Thyroid gland (tissue), 4 donors: ENCODE data around the gene GOPC. TPM values are rescaled to one million over a fixed set of nuclear protein-coding genes. Genes with fewer than 3 reads are reported as not detected.

Experiments used
- DNase-seq, 2 donors: peaks; one replicate each; pipeline ENCODE4 v3.0.0-alpha.2; 2019
- H3K27ac ChIP-seq, 3 donors: fragments of 200-600 bp; sonication (generic); 1 replicate in 2 of 3; 2 replicates in 1 of 3; pipeline ENCODE4 v1.5.1; 2016 to 2019; ENCODE audit warnings: mild to moderate bottlenecking in 1 of 3, moderate library complexity in 1 of 3
- H3K27me3 ChIP-seq: fragments of 200-600 bp; sonication (generic); one replicate; pipeline ENCODE4 v1.5.1; 2019
- H3K36me3 ChIP-seq, 2 donors: fragments of 200-600 bp; sonication (generic); one replicate each; pipeline ENCODE4 v1.5.1; 2016 to 2019
- H3K4me1 ChIP-seq, 2 donors: fragments of 200-600 bp; sonication (generic); one replicate each; pipeline ENCODE4 v1.5.1; 2017 to 2019
- H3K4me3 ChIP-seq, 3 donors: fragments of 200-600 bp; sonication (generic); replicated peaks in 1 of 3; 1 replicate in 2 of 3; 2 replicates in 1 of 3; pipeline ENCODE4 v1.5.1; 2016; ENCODE audit warnings: mild to moderate bottlenecking in 1 of 3
- H3K9me3 ChIP-seq: fragments of 200-600 bp; sonication (generic); one replicate; pipeline ENCODE4 v1.5.1; 2017
- POLR2A ChIP-seq, 2 donors: fragments of 450-650 bp; IDR thresholded peaks; one replicate each; pipeline ENCODE4 v1.6.1; 2017; ENCODE audit warnings: antibody characterized with exemption in 2 of 2, mild to moderate bottlenecking in 2 of 2, moderate library complexity in 1 of 2
- WGBS, 2 donors: methylation state at CpG; one replicate each; pipeline ENCODE4 v1.1.5; 2017; 5-methylcytosine and 5-hydroxymethylcytosine counted together
- intact Hi-C: fragments of 100-400 bp; cut with DNase I; formaldehyde crosslinking; loops from one replicate; pipeline ENCODE4 v1.15.1; 2023
- total RNA-seq, 4 donors: library from RNA; depleted of rRNA; stranded (reverse); fragments of >200 nt; gene quantifications; one replicate each; pipeline ENCODE4 v1.2.3, GENCODE V29; 2016
- TF ChIP-seq, protein P1 (sequence below), 6 experiments: fragments of 200-600 bp in 3 of 6; fragments of 450-650 bp in 3 of 6; sonication (generic) in 3 of 6; IDR thresholded peaks; one replicate each; pipeline ENCODE4 v1.5.1; 2016 to 2019; ENCODE audit warnings: antibody characterized with exemption in 6 of 6, mild to moderate bottlenecking in 2 of 6, inconsistent platforms in 1 of 6, moderate library complexity in 1 of 6

GOPC gene
- total RNA-seq, 4 donors from 2014 or later, result 37.9 to 49.5 (median 41.7) TPM

DNA sequence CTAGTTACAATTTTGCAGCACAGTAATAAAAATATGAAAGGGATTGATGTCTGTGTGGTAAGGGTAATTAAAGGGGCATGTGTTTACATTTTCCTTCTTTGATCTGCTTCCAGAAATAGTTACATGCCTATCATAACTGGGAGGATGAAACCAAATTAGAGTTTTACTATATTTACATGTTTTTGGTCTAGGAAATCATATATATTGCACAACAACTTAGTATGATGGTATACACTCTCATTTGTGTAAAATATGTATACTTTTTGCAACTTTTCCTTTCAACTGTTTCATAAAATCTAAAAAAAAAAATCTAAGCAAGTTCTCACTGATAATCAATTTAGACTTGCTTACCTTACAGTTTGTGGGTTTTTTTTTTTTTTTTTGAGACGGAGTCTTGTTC, 87.7 kb downstream of the GOPC start:
- intact Hi-C loops, result no loop called here
- no peak for DNase-seq
- H3K9me3 ChIP-seq, result no peaks in the 10 kb centered on the region
- no peak overlapping the region for H3K4me3 ChIP-seq
- peaks cover 0 to 1% of the 10 kb centered on the region in 2 donors for H3K4me1 ChIP-seq
- no peaks in the 10 kb centered on the region for H3K36me3 ChIP-seq
- H3K27me3 ChIP-seq, result no peaks in the 10 kb centered on the region
- WGBS, 2 donors, result 95 to 100% methylated on average over 1 of the region's 1 CpG
- H3K27ac ChIP-seq, result no peak overlapping the region
- TF ChIP-seq, protein P1, sequence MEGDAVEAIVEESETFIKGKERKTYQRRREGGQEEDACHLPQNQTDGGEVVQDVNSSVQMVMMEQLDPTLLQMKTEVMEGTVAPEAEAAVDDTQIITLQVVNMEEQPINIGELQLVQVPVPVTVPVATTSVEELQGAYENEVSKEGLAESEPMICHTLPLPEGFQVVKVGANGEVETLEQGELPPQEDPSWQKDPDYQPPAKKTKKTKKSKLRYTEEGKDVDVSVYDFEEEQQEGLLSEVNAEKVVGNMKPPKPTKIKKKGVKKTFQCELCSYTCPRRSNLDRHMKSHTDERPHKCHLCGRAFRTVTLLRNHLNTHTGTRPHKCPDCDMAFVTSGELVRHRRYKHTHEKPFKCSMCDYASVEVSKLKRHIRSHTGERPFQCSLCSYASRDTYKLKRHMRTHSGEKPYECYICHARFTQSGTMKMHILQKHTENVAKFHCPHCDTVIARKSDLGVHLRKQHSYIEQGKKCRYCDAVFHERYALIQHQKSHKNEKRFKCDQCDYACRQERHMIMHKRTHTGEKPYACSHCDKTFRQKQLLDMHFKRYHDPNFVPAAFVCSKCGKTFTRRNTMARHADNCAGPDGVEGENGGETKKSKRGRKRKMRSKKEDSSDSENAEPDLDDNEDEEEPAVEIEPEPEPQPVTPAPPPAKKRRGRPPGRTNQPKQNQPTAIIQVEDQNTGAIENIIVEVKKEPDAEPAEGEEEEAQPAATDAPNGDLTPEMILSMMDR (IDR thresholded peaks at IDR 0.05), result no peak
- no peak for TF ChIP-seq POLR2A (IDR thresholded peaks at IDR 0.05)

DNA sequence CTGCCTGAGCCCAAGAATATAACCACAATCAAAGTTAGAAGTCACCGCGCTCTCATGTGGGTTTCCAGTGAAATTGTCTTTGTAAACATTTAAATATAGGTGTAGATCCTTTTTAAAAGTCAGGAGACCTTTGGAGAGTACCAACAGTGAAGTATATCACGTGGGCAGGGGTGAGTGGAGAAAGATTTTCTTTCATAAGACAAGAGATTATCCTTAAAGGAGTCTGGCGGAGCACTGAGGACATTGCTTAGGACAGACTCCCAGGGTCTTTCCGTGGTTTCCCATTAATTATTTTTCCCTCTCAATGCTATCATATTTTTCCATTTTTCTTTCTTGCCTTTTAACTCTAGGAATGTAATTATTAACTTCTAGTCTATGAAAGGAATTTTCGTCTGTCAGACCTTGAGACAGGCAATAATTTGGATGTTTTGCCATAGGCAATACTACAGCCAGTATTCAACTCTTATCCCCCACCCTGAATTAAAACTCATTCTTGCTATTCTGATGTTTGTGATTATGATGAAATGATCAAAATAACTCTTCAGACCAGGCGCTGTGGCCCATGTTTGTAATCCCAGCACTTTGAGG, 88.4 kb downstream of the GOPC start:
- DNase-seq, result no peak
- 94% methylated on average over 7 of the region's 7 CpGs for WGBS, 2 donors
- Histone ChIP-seq H3K4me3 (no peak overlapping the region), H3K36me3 (no peaks in the 10 kb centered on the region), H3K27me3 (no peaks in the 10 kb centered on the region), H3K9me3 (no peaks in the 10 kb centered on the region), H3K4me1 (peaks cover 0 to 4% of the 10 kb centered on the region in 2 donors), H3K27ac (no peak overlapping the region)
- TF ChIP-seq POLR2A (IDR thresholded peaks at IDR 0.05), result no peak
- TF ChIP-seq, protein P1 (IDR thresholded peaks at IDR 0.05), result no peak
- intact Hi-C loops, result no loop called here

DNA sequence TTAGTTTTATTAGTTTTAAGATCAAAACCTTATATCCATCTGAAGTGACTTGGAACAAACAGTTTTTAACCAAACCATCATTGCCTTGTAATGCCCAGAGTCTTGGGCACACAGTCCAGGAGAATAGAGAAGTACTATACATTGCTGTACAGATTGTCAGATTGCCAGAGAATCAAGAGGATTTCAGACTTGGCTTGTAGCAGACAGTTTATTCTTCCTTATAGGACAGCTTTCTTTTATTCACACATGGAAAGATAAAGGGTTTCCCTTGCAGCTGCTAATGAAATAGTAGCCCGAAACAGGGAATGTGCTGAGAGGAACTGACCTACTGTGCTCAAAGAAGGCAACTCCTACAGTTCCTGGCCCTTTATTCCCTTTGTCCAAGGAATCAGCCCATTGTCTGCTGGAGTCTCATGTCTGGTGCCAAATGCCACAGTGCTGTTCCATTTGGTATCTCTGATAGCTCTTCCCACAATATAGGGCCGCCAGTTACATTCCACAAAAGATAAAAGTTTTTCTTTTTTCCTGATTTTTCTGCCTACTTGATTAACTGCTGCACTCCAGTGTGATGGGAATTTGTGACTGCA, 89.2 kb downstream of the GOPC start:
- WGBS, 2 donors, result 46 to 48% methylated on average over 2 of the region's 2 CpGs
- Histone ChIP-seq H3K9me3 (no peaks in the 10 kb centered on the region), H3K27me3 (no peaks in the 10 kb centered on the region), H3K27ac (no peak overlapping the region), H3K36me3 (no peaks in the 10 kb centered on the region), H3K4me1 (peaks cover 0 to 4% of the 10 kb centered on the region in 2 donors), H3K4me3 (no peak overlapping the region)
- intact Hi-C loops, result no loop called here
- TF ChIP-seq POLR2A (IDR thresholded peaks at IDR 0.05), result no peak
- TF ChIP-seq, protein P1 (IDR thresholded peaks at IDR 0.05), result no peak
- no peak for DNase-seq

DNA sequence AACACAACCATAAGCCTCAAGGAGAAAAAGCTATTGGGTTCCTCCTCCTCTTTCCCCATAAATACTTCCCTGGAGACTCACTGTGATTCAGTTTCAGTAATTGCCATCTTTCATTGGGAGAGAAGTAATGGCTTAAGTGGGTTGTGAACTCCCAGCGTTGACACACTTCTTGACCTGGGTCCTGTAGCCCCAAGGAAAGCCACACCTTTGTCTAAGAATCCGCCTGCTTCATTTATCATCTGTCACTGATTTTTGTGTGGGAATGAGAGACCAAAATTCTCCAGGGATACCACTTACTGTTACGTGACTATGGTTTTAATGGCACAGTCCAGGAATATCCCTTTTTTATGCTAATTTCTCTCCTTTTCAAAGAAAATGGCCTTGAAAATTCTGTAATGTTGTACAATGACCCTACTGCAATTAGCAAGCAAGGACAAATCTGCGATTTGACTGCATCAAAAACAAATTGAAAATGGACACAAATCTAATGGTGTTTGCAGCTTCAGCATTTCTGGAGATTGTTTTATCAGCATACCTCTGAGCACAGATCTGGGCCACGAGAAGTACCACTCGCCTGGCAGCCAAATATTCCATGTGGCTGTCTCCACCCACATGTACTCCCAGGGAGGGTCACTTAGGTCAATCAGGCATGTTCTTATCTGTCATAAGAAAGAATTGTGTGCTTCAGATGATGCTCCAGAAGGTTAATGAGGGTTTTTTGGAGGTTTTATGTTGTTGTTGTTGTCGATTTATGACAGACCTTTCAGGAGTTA, 90.1 kb downstream of the GOPC start:
- peaks cover 0 to 4% of the 10 kb centered on the region in 2 donors for H3K4me1 ChIP-seq
- H3K27me3 ChIP-seq, result no peaks in the 10 kb centered on the region
- intact Hi-C loops, result no loop called here
- no peak overlapping the region for H3K4me3 ChIP-seq
- no peak overlapping the region for H3K27ac ChIP-seq
- no peak for DNase-seq
- no peaks in the 10 kb centered on the region for H3K9me3 ChIP-seq
- 90 to 94% methylated on average over 7 of the region's 7 CpGs for WGBS, 2 donors
- TF ChIP-seq POLR2A (IDR thresholded peaks at IDR 0.05), result no peak
- TF ChIP-seq, protein P1 (IDR thresholded peaks at IDR 0.05), result no peak
- H3K36me3 ChIP-seq, result no peaks in the 10 kb centered on the region

Other genes starting within 250 kb of the GOPC start
- gene ROS1, start 176.6 kb downstream of the GOPC start, total RNA-seq, result not detected
- gene DCBLD1, start 119.8 kb downstream of the GOPC start, total RNA-seq, result 10 to 100 TPM; 13.5 to 25.9 (median 21.2) TPM
- gene NUS1, start 73.0 kb upstream of the GOPC start, total RNA-seq, result 10 to 100 TPM; 35.5 to 44.0 (median 41.4) TPM